Measurements from ENCODE around the gene NRG3. TPM values are rescaled to one million over a fixed set of nuclear protein-coding genes. Genes with fewer than 3 reads are reported as not detected.

The NRG3 gene
- 1 to 10 TPM in 1 of 4 donors, under 1 TPM in 2, not detected in 1; 0.20 to 1.1 (median 0.84) TPM for total RNA-seq

DNA sequence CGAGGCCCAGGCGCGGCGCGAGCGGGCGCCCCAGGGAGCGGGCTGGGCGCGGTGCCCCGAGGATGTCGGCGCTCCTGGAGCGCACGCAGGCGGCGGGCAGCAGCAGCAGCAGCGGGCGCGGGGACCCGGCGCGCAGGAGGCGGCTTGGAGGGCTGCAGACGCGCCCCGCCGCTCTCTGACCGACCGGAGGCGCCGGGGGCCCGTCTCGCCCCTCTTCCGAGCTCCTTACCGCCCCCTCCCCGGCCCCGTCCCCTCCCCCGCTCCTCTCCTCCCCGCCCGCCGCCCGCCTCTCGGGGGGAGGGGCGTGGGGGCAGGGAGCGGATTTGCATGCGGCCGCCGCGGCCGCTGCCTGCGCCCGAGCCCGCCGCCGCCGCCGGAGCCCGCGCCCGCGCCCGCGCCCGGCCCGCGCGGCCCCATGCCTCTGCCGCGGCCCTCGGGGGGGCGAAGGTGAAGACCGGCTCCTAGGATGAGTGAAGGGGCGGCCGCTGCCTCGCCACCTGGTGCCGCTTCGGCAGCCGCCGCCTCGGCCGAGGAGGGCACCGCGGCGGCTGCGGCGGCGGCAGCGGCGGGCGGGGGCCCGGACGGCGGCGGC is at the start of gene NRG3:
NRG3 (plus strand) TSS at position 320 of the 592 bp plus-strand sequence.
- Histone ChIP-seq H3K36me3 (no peaks in the 10 kb centered on the region), H3K9me3 (no peaks in the 10 kb centered on the region), H3K27ac (no peak within 1 kb of the TSS), H3K4me1 (peaks cover 0 to 30% (median 5%) of the 10 kb centered on the region in 4 donors), H3K27me3 (peaks cover 0 to 34% of the 10 kb centered on the region in 2 donors), H3K4me3 (peak within 1 kb of the TSS in 2 of 4 donors; percentile 1 to 47)
- 3% methylated on average over 41 of the region's 95 CpGs; no CpG with 5 or more reads in 1 of the 2 donors for WGBS, 2 donors
- no peak for DNase-seq (ENCODE audit: low spot score in 2 of 2)
- TF ChIP-seq EP300 (IDR thresholded peaks at IDR 0.05): no peak
- TF ChIP-seq POLR2A (IDR thresholded peaks at IDR 0.05): no peak
- TF ChIP-seq, protein P1, sequence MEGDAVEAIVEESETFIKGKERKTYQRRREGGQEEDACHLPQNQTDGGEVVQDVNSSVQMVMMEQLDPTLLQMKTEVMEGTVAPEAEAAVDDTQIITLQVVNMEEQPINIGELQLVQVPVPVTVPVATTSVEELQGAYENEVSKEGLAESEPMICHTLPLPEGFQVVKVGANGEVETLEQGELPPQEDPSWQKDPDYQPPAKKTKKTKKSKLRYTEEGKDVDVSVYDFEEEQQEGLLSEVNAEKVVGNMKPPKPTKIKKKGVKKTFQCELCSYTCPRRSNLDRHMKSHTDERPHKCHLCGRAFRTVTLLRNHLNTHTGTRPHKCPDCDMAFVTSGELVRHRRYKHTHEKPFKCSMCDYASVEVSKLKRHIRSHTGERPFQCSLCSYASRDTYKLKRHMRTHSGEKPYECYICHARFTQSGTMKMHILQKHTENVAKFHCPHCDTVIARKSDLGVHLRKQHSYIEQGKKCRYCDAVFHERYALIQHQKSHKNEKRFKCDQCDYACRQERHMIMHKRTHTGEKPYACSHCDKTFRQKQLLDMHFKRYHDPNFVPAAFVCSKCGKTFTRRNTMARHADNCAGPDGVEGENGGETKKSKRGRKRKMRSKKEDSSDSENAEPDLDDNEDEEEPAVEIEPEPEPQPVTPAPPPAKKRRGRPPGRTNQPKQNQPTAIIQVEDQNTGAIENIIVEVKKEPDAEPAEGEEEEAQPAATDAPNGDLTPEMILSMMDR (IDR thresholded peaks at IDR 0.05): no peak

DNA sequence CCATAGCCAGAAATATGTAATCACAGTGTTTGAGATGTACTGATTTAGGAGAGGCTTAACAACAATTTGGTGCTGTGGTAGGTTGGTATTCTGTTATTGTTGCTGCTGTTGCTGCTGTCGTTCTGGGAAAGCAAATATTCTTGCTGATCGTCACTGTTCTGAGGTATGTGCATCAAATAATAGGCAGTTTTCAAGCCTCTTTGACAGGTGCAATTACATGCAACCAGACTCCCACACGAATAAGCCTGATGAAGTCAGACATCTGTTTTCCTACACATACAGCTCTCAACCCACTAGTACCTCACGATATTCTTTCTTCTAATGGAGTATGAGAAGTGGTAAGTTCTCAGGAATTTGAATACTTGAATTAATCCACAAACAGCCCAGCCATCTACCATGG is 46.7 kb upstream of the NRG3 start:
- Histone ChIP-seq H3K27me3 (no peaks in the 10 kb centered on the region), H3K36me3 (no peaks in the 10 kb centered on the region), H3K4me3 (no peak overlapping the region), H3K27ac (no peak overlapping the region), H3K9me3 (no peaks in the 10 kb centered on the region), H3K4me1 (no peaks in the 10 kb centered on the region)
- TF ChIP-seq EP300 (IDR thresholded peaks at IDR 0.05) (no peak), POLR2A (IDR thresholded peaks at IDR 0.05) (no peak)
- TF ChIP-seq, protein P1 (IDR thresholded peaks at IDR 0.05): no peak
- WGBS, 2 donors: 73 to 82% methylated on average over 4 of the region's 4 CpGs
- no peak for DNase-seq (ENCODE audit: low spot score in 2 of 2)

DNA sequence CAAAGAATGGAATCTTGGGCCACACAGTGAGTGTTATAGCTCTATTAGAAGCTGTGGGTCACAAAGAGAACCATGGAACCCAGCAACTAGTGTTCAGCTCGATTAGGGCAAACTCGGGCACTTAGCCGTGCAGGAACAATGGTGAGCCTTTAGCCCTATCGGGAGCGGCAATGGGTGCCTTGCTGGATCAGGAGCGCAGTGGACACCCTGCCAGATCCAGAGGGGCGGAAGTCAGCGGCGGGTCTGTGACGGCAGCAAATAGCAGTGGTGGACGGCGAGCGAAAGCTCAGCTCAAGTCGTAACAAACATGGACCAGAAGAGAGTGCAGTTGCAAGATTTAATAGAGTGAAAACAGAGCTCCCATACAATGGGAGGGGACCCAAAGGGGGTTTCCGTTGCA is 43.9 kb upstream of the NRG3 start:
- no peaks in the 10 kb centered on the region for H3K9me3 ChIP-seq
- no peaks in the 10 kb centered on the region for H3K36me3 ChIP-seq
- no peak overlapping the region for H3K27ac ChIP-seq
- WGBS, 2 donors: 91% methylated on average over 15 of the region's 15 CpGs
- no peak for TF ChIP-seq EP300 (IDR thresholded peaks at IDR 0.05)
- TF ChIP-seq, protein P1 (IDR thresholded peaks at IDR 0.05): no peak
- TF ChIP-seq POLR2A (IDR thresholded peaks at IDR 0.05): no peak
- no peaks in the 10 kb centered on the region for H3K4me1 ChIP-seq
- H3K4me3 ChIP-seq: no peak overlapping the region
- H3K27me3 ChIP-seq: no peaks in the 10 kb centered on the region
- no peak for DNase-seq (ENCODE audit: low spot score in 2 of 2)

DNA sequence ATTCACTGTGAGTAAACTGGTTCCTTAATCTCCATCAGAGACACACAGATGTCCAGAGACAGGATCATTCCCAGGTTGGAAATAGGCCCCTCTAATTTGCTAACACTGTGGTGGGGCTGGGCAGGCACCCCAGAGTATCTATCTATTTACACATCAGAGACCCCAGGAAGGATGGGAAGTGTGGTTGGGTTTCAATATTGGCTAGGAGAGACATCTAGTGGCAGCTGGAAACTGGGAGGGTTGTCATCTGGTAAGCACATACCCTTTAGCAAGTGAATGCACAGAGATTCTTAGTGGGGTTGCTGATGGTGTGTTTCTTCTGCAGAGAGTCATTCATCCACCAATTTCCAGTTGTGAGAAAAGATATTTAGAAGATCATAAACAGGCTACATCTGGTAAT is 36.0 kb upstream of the NRG3 start:
- Histone ChIP-seq H3K4me1 (no peaks in the 10 kb centered on the region), H3K4me3 (no peak overlapping the region), H3K36me3 (no peaks in the 10 kb centered on the region), H3K27ac (no peak overlapping the region), H3K27me3 (no peaks in the 10 kb centered on the region), H3K9me3 (no peaks in the 10 kb centered on the region)
- no peak for DNase-seq (ENCODE audit: low spot score in 2 of 2)
- TF ChIP-seq EP300 (IDR thresholded peaks at IDR 0.05) (no peak), POLR2A (IDR thresholded peaks at IDR 0.05) (no peak)
- TF ChIP-seq, protein P1 (IDR thresholded peaks at IDR 0.05): no peak

DNA sequence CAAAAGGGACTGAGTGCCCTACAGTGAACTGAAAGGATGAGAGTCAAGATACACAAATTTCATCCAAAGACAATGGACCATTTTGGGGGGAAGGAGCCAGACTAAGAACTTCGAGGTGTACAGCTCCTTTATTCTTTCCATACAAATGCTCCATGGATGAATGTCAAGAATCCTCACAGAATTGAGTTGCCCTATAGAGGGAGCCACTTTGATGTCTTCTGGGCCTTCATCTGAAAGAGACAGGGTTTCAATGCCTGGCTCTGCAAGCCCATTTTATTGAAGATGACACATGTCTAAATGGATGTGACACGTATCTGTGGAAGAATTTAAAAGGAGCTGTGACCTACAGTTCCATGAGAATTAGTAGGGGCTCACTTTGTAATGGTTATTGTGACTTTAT is 32.0 kb upstream of the NRG3 start:
- no peak overlapping the region for H3K27ac ChIP-seq
- DNase-seq (ENCODE audit: low spot score in 2 of 2): no peak
- H3K4me1 ChIP-seq: no peaks in the 10 kb centered on the region
- H3K36me3 ChIP-seq: no peaks in the 10 kb centered on the region
- no peak overlapping the region for H3K4me3 ChIP-seq
- WGBS, 2 donors: 64 to 87% methylated on average over 2 of the region's 2 CpGs
- TF ChIP-seq EP300 (IDR thresholded peaks at IDR 0.05): no peak
- TF ChIP-seq, protein P1 (IDR thresholded peaks at IDR 0.05): no peak
- no peaks in the 10 kb centered on the region for H3K9me3 ChIP-seq
- no peaks in the 10 kb centered on the region for H3K27me3 ChIP-seq

Data from tibial nerve (tissue), 4 donors.